Astrocyte (in vitro differentiated cells and primary cell): ENCODE data around the gene LRMDA.

Experiments used
- CTCF ChIP-seq: IDR thresholded peaks from 2 replicates; pipeline ENCODE4 v1.5.1; 2011; ENCODE audit warnings: low read depth, mild to moderate bottlenecking, inconsistent platforms, low read length, moderate library complexity; ENCODE audit not compliant: insufficient read depth
- EZH2 ChIP-seq: IDR thresholded peaks from 2 replicates; pipeline ENCODE4 v1.6.1; 2012; ENCODE audit warnings: mild to moderate bottlenecking, low read length, inconsistent platforms; ENCODE audit not compliant: insufficient read depth

GRCh38 chr10:76002262-76002854 lies 570.9 kb downstream of the LRMDA start:
- TF ChIP-seq CTCF (no peak), EZH2 (no peak)
